GM18861 (cell line): ENCODE measurements around the gene ACOT13.
"Not testable (repeated sequence)": the region's sequence is repeated elsewhere in the genome, so short reads cannot be mapped to it uniquely, and the experiment has no call there.

Experiments
- ATAC-seq: cut with Tn5 transposase; IDR thresholded peaks from one replicate; pipeline ENCODE4 v1.9.1; 2021; ENCODE audit not compliant: unreplicated experiment

Gene ACOT13

GRCh38 chr6:24691550-24691949 lies 24.7 kb downstream of the ACOT13 start:
- no peak for ATAC-seq

GRCh38 chr6:24692003-24692402 lies 25.1 kb downstream of the ACOT13 start:
- ATAC-seq: no peak

GRCh38 chr6:24692415-24692814 lies 25.5 kb downstream of the ACOT13 start:
- no peak for ATAC-seq

GRCh38 chr6:24692848-24693592 lies 26.1 kb downstream of the ACOT13 start:
- no peak for ATAC-seq

DNA sequence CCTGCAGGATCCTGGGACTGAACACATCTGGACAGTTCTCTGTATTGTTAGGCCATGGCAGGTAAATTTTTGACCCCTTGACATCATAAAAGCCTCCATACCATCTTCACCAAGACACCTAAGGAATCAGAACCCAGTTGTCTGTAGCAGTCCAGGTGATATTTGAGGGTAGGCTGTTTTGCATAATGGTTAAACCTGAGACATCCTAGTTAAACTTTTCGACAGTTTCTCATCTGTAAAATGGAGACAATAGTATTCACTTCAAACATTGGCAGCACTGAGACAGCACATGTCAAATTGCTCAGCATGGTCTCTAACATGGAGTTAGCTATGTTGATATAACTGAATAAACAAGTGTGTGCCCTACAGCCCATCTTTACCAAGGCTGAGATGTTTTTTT lies 27.3 kb downstream of the ACOT13 start:
- peak; percentile 45 for ATAC-seq

DNA sequence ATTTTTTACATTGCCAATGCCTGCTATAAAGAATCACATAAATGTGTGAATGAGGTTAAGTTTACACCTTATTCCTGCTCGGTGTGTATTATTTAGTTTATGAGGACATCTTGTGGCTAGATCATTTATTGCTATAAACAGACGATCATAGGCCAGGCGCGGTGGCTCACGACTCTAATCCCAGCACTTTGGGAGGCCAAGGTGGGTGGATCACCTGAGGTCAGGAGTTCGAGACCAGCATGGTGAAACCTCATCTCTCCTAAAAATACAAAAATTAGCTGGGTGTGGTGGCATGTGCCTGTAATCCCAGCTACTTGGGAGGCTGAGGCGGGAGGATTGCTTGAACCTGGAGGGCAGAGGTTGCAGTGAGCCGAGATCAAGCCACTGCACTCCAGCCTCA lies 28.8 kb downstream of the ACOT13 start:
- peak; percentile 54 for ATAC-seq

DNA sequence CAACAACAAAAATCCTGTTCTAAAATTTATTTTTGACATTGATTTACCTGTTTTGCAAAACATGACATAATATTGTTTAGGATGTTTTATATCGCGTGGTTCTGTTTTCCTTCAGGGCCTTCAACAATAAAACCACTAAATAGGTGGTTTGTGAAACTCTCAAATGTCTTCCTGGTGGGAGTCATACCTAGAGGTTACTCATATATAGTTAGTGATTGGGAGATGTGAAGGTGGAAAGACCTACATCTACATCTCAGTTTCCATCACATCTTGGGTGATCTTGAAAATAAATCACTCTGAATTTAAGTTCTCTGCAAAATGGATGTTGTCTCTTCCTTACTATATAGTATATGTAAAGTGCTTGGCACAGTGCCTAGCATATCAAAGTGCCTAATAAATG lies 29.2 kb downstream of the ACOT13 start:
- no peak for ATAC-seq

DNA sequence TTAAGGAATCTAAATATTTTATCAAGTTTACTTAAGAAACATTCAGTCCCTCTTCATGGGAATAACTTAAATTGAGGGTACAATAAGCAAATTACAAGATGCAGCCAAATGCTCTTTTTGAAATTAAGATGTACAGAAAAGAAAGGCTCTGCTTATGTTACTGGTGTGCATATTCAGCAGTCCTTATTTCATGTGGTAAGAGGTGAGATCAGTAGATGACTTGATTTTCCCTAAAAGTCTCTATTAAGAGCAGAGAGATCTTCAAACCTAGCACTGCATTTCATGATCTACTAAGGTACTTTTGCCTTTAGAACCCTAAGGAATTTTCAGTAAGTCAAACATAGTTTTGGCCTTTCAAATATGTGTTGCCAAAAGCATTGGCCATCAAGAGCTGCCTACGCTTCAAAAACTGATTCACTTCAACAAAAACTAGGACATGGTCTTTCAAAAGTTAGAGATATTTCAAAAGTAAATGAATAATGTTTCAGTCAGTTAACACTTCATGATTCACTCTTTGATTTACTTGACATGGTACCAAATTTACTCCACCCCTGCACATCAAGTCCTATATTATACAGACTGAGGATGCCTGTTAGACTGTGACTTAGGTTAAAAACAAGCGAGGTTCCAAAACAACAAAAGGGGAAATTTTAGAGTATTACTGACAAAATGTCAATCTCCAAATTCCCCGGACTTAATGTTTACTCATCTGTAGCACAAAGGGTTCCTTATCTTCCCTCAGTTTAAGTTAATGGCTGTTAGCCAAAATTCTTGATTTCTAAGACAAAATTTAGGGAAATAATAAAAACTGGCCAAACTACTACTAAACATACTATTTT lies 32.9 kb downstream of the ACOT13 start:
- ATAC-seq: no peak

- ATAC-seq: no peak
Measured at GRCh38 chr6:24702720-24703282, 35.9 kb downstream of the ACOT13 start.

DNA sequence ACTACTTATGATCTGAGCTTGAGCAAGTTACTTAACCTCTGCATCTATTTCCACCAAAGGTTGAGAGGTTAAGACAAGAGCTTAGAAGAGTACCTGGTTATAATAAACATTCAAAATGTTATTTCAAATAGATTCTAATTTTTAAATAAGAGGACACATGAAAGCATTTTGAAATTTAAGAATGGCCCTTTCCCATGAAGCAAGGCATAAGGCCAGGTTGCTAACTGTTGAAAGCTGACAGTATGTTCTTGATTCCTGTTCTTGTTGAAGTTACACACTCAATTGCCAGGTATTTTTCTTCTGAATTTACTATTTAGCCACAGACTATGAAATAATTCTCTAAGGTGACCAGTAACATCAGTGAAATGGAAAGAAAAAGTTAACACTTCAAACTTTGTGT lies 37.6 kb downstream of the ACOT13 start:
- no peak for ATAC-seq

GRCh38 chr6:24708612-24709011 lies 41.7 kb downstream of the ACOT13 start:
- ATAC-seq: no peak

DNA sequence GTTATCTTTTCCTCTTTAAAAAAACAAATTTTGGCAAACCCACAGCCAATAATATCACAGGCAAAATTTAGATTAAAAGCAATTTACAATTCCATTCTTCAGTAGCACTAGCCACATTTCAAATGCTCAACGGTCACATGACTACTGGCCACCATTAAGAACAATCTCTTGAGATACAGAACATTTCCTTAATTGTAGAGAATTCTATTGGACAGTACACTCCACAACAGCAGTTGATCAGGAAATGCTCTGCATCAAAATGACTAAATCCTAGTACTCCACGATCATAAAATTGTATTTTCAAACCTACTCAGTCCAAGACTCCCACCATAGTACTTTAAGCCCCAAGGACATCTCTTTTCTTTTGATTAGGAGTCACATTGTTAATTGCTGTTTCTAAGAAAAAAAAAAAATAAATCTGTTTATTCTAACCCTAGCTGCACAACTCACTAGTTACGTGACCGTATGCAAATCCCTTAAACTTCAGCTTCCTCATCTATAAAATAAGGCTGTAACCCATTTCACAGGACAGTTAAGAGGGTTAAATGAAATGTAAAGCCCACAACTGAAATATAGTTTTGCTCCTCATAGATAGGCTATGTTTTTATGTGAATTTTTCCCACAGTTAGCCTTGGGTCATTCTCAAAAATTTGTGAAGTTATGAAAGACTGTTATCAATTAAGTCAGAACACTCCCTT lies 42.3 kb downstream of the ACOT13 start:
- no peak for ATAC-seq

- ATAC-seq: no peak
Measured at GRCh38 chr6:24710519-24711303, 43.8 kb downstream of the ACOT13 start.

GRCh38 chr6:24716602-24717148 lies 49.8 kb downstream of the ACOT13 start:
- not testable (repeated sequence) for ATAC-seq

DNA sequence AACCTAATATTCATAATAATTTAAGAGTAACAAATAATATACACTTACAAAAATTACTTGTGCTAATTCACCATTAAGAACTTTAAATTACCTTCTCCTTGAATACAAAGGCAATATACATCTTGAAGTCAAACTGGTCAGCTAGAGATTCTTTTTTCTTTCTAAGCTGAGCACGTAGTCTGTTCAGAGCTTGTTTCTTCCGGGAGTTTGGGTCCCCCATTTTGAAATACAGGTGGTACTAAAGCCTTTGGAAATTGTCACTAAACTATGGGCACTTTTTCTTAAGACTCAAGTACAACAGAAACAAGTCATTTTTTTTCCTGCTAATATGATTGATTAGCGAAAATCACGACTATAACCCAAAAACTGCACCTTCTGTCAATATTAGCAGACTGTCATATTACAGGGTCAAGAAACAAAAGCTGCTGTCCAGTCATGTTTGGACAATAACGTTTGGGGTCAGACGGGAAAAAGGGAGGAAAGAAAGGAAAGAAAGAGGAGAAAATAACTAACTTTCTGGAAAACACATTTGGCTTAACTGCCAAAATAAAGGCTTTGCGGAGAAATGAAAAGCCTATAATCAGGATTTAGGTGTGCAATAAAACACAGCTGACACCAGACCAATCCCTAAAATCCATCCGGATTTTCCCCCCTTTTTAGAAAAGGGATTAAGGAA lies 51.7 kb downstream of the ACOT13 start:
- no peak for ATAC-seq

DNA sequence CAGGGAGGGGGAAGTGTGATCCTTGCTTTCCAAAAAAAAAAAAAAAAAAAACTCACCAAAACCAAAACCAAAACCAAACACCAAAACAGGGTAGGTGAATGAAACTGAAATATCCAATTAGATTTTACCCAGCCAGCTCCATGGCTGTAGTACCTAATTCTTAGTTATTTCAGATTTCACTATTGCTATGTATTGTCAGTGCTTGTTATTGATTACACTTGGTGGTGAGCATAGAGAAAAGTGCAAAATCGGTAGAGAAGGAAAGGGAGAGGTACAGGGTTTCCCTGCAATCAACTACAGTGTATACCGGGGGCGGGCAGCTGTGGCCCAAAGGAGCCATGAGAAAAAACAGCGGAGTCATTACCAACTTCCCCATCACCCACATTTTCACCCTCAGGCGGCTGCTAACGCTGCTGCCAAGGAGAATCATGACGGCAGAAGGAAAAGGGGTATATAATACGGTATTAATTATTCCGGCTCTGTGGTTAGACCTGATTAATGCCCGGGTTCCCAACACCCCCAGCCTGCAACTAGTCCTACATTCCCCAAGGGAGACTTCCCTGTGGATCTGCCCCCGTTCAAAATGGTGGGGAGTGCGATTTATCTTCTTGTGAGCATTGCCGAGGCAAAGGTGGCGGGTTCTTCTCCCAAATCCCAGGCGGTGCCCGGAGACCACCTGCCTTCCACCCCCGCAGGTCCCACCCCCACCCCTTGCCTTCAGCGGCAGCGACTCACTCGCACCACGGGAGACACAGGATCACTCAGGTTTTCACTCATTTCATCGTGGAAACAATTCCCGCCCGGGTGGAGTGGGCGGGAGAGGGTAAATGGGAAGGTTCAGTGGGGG lies 52.5 kb downstream of the ACOT13 start, which contains the start of gene C6orf62:
TSS of gene C6orf62 (minus strand) at position 30 of the 847 bp plus-strand sequence. CDS start 486 bp downstream, outside the sequence.
- ATAC-seq: no peak

DNA sequence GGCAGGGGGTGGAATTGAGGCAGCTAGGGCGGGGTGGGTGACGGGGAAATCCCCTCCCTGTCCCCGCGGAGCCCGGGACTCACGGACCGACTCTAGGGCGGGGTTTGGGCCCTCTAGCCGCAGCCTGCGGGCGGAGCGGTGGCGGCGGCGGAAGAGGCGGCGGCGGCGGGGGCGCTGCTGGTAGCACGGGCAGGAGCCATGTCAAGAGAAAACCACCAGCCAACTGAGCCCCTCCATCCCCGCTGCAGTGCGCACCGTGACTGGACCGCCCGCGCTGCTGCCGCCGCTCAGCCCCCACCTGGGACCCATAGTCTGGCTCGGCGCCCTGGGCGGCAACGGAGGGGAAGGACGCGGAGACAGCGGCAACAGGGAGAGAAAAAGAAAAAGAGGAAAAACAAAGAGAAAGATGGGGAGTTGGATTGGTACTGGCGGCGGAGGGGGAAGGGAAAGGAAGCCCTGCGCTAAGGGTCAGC lies 53.3 kb downstream of the ACOT13 start:
- no peak for ATAC-seq

- peak; percentile 71 for ATAC-seq
Measured at GRCh38 chr6:24720604-24721460, 54.0 kb downstream of the ACOT13 start.
